ENCODE data around the gene CLCN4.

Gene CLCN4

GRCh38 chrX:10208281-10208856 lies 51.6 kb downstream of the CLCN4 start:
- TF ChIP-seq CTCF (conservative IDR thresholded peaks at IDR 0.05; ENCODE audit: low read length) (no peak), EZH2phosphoT487 (IDR thresholded peaks at IDR 0.05; ENCODE audit: borderline replicate concordance) (no peak)
- Histone ChIP-seq H3K9me2 (replicated peaks; ENCODE audit: low read depth, low read length) (no peaks in the 10 kb centered on the region), H4K20me1 (ENCODE audit: insufficient read depth, low read length, poor library complexity, severe bottlenecking) (no peaks in the 10 kb centered on the region), H3K36me3 (ENCODE audit: insufficient read depth, low read length) (no peaks in the 10 kb centered on the region), H3K4me1 (ENCODE audit: insufficient read depth, low read length, poor library complexity, severe bottlenecking) (no peaks in the 10 kb centered on the region), H3K79me2 (ENCODE audit: insufficient read depth, low read length) (no peaks in the 10 kb centered on the region), H3K9me3 (ENCODE audit: insufficient read depth, low read depth, low read length) (no peaks in the 10 kb centered on the region), H3K9ac (ENCODE audit: low read depth, low read length, poor library complexity, severe bottlenecking) (no peak overlapping the region), H3K4me2 (ENCODE audit: low read depth, low read length, poor library complexity, severe bottlenecking) (no peak overlapping the region), H3K4me3 (ENCODE audit: low read length, poor library complexity, severe bottlenecking) (no peak overlapping the region), H3F3A (ENCODE audit: low read depth) (no peaks in the 10 kb centered on the region), H3K27me3 (ENCODE audit: insufficient read depth, low read length, poor library complexity, severe bottlenecking) (no peaks in the 10 kb centered on the region), H2AFZ (ENCODE audit: low read length) (no peak overlapping the region)

- H3K4me3 ChIP-seq (ENCODE audit: low read length, poor library complexity, severe bottlenecking) = no peak overlapping the region
- H4K20me1 ChIP-seq (ENCODE audit: insufficient read depth, low read length, poor library complexity, severe bottlenecking) = no peaks in the 10 kb centered on the region
- no peak overlapping the region for H3K4me2 ChIP-seq (ENCODE audit: low read depth, low read length, poor library complexity, severe bottlenecking)
- no peak overlapping the region for H2AFZ ChIP-seq (ENCODE audit: low read length)
- no peaks in the 10 kb centered on the region for H3K27me3 ChIP-seq (ENCODE audit: insufficient read depth, low read length, poor library complexity, severe bottlenecking)
- no peaks in the 10 kb centered on the region for H3K79me2 ChIP-seq (ENCODE audit: insufficient read depth, low read length)
- H3K9ac ChIP-seq (ENCODE audit: low read depth, low read length, poor library complexity, severe bottlenecking) = no peak overlapping the region
- H3K4me1 ChIP-seq (ENCODE audit: insufficient read depth, low read length, poor library complexity, severe bottlenecking) = no peaks in the 10 kb centered on the region
- no peaks in the 10 kb centered on the region for H3K9me2 ChIP-seq (replicated peaks; ENCODE audit: low read depth, low read length)
- H3K36me3 ChIP-seq (ENCODE audit: insufficient read depth, low read length) = no peaks in the 10 kb centered on the region
- no peaks in the 10 kb centered on the region for H3K9me3 ChIP-seq (ENCODE audit: insufficient read depth, low read depth, low read length)
- no peak for TF ChIP-seq EZH2phosphoT487 (IDR thresholded peaks at IDR 0.05; ENCODE audit: borderline replicate concordance)
- TF ChIP-seq CTCF (conservative IDR thresholded peaks at IDR 0.05; ENCODE audit: low read length) = no peak
- no peaks in the 10 kb centered on the region for H3F3A ChIP-seq (ENCODE audit: low read depth)
Observed at GRCh38 chrX:10208953-10209352, 52.2 kb downstream of the CLCN4 start.

GRCh38 chrX:10212395-10212794 lies 55.6 kb downstream of the CLCN4 start:
- TF ChIP-seq EZH2phosphoT487 (IDR thresholded peaks at IDR 0.05; ENCODE audit: borderline replicate concordance) (no peak), CTCF (conservative IDR thresholded peaks at IDR 0.05; ENCODE audit: low read length) (no peak)
- no peaks in the 10 kb centered on the region for H3K4me1 ChIP-seq (ENCODE audit: insufficient read depth, low read length, poor library complexity, severe bottlenecking)
- H3K79me2 ChIP-seq (ENCODE audit: insufficient read depth, low read length) = no peaks in the 10 kb centered on the region
- no peak overlapping the region for H3K4me2 ChIP-seq (ENCODE audit: low read depth, low read length, poor library complexity, severe bottlenecking)
- no peaks in the 10 kb centered on the region for H4K20me1 ChIP-seq (ENCODE audit: insufficient read depth, low read length, poor library complexity, severe bottlenecking)
- no peaks in the 10 kb centered on the region for H3K27me3 ChIP-seq (ENCODE audit: insufficient read depth, low read length, poor library complexity, severe bottlenecking)
- H3K9ac ChIP-seq (ENCODE audit: low read depth, low read length, poor library complexity, severe bottlenecking) = no peak overlapping the region
- H3K36me3 ChIP-seq (ENCODE audit: insufficient read depth, low read length) = no peaks in the 10 kb centered on the region
- H2AFZ ChIP-seq (ENCODE audit: low read length) = no peak overlapping the region
- H3K9me2 ChIP-seq (replicated peaks; ENCODE audit: low read depth, low read length) = no peaks in the 10 kb centered on the region
- no peaks in the 10 kb centered on the region for H3K9me3 ChIP-seq (ENCODE audit: insufficient read depth, low read depth, low read length)
- H3K4me3 ChIP-seq (ENCODE audit: low read length, poor library complexity, severe bottlenecking) = no peak overlapping the region
- H3F3A ChIP-seq (ENCODE audit: low read depth) = no peaks in the 10 kb centered on the region
